HUES64 (cell line): ENCODE measurements around the gene KIAA1549.

ENCODE experiments used
- H3K27ac ChIP-seq: 2 replicates; pipeline ENCODE4 v1.7.0; 2013; ENCODE audit warnings: low read depth, low read length, inconsistent platforms
- H3K27me3 ChIP-seq: 2 replicates; pipeline ENCODE4 v1.6.1; 2013; ENCODE audit warnings: mild to moderate bottlenecking, low read length; ENCODE audit not compliant: insufficient read depth
- H3K36me3 ChIP-seq: 2 replicates; pipeline ENCODE4 v1.6.1; 2013; ENCODE audit warnings: mild to moderate bottlenecking, low read length; ENCODE audit not compliant: insufficient read depth
- H3K4me1 ChIP-seq: 2 replicates; pipeline ENCODE4 v1.6.1; 2013; ENCODE audit warnings: mild to moderate bottlenecking, low read length, moderate library complexity; ENCODE audit not compliant: insufficient read depth
- H3K4me3 ChIP-seq: 2 replicates; pipeline ENCODE4 v1.5.1; 2013; ENCODE audit warnings: mild to moderate bottlenecking, low read length, moderate library complexity
- H3K9ac ChIP-seq: 2 replicates; pipeline ENCODE4 v1.6.1; 2013; ENCODE audit warnings: mild to moderate bottlenecking, low read depth, low read length
- H3K9me3 ChIP-seq: 2 replicates; pipeline ENCODE4 v1.6.1; 2013; ENCODE audit warnings: low read depth, low read length; ENCODE audit not compliant: insufficient read depth
- WGBS: fragments of 150-250, 120-280 bp; methylation state at CpG from one replicate; pipeline ENCODE4 v1.1.7; 2013; ENCODE audit warnings: missing lambda C conversion rate; 5-methylcytosine and 5-hydroxymethylcytosine counted together

The KIAA1549 gene

DNA sequence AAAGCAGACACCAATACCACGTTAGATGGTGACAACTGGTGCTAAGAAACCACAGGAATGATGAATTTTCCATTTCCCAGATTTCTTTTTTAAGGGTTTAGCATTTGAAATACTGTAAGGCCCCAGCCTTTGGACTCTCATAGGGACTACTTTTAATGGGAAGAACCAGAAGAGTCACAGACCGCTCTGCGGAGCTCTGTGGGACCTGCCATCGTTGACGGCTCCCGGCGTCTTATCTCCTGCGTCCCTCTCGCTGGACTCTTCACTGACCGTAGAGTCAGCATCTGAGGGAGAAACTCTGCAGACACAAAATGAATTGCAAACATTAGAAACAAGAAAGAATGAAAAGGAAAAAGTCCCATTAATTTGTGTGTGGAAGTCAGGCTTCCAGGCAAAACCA is 101.8 kb downstream of the KIAA1549 start:
- no peaks in the 10 kb centered on the region for H3K4me1 ChIP-seq
- H3K36me3 ChIP-seq, result peaks cover 47% of the 10 kb centered on the region
- WGBS, result 94% methylated on average over 10 of the region's 10 CpGs
- H3K9me3 ChIP-seq, result no peaks in the 10 kb centered on the region
- no peak overlapping the region for H3K4me3 ChIP-seq
- no peaks in the 10 kb centered on the region for H3K27me3 ChIP-seq
- H3K27ac ChIP-seq, result no peak overlapping the region
- no peak overlapping the region for H3K9ac ChIP-seq

DNA sequence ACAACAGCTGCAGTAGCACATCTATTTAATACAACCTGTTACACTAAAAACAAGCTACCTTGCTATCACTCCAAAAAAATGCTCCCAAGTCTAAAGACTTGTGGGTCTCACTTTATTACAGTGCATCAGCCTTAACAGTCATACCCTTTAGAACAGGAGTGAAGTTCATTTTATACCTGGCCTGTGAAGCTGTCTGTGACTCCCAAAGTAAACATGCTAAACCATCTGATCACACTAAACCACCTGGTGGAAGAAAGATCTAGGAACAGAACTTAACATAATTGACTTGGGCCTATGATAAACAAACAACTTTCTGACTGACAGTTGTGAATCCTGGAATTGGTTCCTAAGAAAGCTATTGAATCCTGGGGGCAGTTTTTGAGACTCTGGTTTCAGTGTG is 102.3 kb downstream of the KIAA1549 start:
- H3K9ac ChIP-seq, result no peak overlapping the region
- no peak overlapping the region for H3K27ac ChIP-seq
- H3K27me3 ChIP-seq, result no peaks in the 10 kb centered on the region

DNA sequence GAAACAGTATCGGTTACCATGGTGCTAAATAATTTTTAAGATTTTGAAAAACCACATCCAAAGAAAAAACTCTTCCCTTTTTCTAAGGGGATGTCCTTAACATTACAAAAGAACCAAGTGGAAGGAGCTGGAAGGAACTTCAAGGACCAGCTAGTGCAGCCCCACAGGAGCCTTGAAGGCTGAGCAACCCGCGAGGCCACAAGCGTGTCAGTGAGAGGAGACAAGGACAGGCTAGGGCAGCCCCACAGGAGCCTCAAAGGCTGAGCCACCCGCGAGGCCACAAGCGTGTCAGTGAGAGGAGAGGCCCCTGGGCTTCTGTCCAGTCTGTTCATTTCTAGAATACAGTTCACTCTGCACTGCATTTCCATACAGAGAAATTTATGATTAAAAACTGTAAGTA is 103.1 kb downstream of the KIAA1549 start:
- Histone ChIP-seq H3K9me3 (no peaks in the 10 kb centered on the region), H3K27me3 (no peaks in the 10 kb centered on the region), H3K4me1 (peaks cover 2% of the 10 kb centered on the region; the same call in 1 of the 2 replicates), H3K9ac (no peak overlapping the region), H3K4me3 (no peak overlapping the region), H3K27ac (no peak overlapping the region), H3K36me3 (peaks cover 44% of the 10 kb centered on the region)
- WGBS, result 89% methylated on average over 7 of the region's 7 CpGs

More for the DNA sequence above, 102.3 kb downstream of the KIAA1549 start:
- Histone ChIP-seq H3K36me3 (peaks cover 47% of the 10 kb centered on the region), H3K4me1 (no peaks in the 10 kb centered on the region), H3K9me3 (no peaks in the 10 kb centered on the region), H3K4me3 (no peak overlapping the region)

DNA sequence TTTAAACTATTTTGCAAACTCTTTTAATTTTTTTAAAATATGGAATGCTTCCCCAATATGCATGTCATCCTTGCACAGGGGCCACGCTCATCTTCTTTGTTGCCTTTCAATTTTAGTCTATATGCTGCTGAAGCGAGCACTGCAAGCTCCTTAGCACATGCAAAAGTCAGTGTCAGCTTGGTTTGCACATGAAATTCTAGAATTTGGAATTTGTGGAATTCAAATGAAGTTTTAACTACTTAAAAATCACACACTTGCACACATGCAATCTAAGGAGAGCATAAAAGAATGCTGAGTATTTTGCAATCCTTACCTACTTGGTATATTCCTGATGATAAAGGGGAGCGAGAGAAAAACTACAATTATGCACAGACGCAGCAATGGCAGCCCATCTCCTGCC is 104.9 kb downstream of the KIAA1549 start:
- WGBS, result 96% methylated on average over 2 of the region's 4 CpGs
- Histone ChIP-seq H3K4me3 (no peak overlapping the region), H3K9me3 (no peaks in the 10 kb centered on the region), H3K27ac (no peak overlapping the region), H3K36me3 (peaks cover 45% of the 10 kb centered on the region), H3K4me1 (peaks cover 6% of the 10 kb centered on the region; the same call in 1 of the 2 replicates), H3K27me3 (no peaks in the 10 kb centered on the region), H3K9ac (no peak overlapping the region)

DNA sequence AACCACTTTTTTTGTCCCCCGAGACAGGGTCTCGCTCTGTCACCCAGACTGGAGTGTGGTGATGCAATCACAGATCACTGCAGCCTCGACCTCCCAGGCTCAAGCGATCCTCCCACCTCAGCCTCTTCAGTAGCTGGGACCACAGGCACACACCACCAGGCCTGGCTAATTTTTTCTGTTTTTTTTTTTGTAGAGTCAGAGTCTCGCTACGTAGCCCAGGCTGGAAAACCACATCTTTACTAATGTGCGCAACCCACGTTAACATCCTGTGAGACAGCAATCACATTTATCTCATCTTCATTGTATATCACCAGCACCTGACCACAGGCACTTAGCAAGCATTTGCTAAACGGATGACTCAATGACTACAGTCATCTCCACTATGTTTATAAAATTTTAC is 105.4 kb downstream of the KIAA1549 start:
- Histone ChIP-seq H3K9ac (no peak overlapping the region), H3K27me3 (no peaks in the 10 kb centered on the region), H3K36me3 (peaks cover 42% of the 10 kb centered on the region), H3K9me3 (no peaks in the 10 kb centered on the region), H3K27ac (no peak overlapping the region), H3K4me1 (peaks cover 6% of the 10 kb centered on the region; the same call in 1 of the 2 replicates), H3K4me3 (no peak overlapping the region)
- 90% methylated on average over 9 of the region's 9 CpGs for WGBS

DNA sequence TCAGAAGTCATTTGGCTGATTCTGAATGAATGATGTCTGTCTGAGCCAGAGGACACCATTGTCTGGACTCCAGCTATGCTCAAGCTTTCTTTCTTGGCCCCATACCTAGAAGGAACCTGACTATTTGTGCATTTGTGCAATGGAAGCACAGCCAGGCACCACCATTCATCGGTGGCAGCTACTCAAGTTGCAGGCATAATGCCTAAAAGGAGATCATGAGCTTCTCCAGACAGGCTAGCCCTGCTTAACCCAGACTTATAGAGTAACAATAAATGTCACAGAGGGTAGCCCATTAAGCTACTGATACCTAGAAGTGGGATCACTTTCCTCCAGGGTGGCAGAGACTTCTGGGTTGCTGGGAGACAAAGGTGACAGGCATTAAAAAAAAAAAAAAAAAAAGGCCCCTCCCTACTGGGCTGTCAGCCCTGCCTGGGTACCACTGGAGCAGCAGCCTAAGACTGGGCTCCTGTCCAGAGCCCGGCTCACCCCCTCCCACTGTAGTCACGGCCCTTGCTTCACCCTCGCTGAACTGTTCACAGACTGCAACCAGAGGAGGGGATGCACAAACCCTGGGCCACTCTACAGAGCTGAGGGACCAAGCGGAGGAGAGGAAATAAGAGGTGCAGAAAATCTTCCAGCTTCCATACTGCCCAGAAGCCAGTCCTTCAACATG is 107.8 kb downstream of the KIAA1549 start:
- 90% methylated on average over 5 of the region's 5 CpGs for WGBS
- peaks cover 39% of the 10 kb centered on the region for H3K36me3 ChIP-seq
- no peak overlapping the region for H3K9ac ChIP-seq
- no peak overlapping the region for H3K27ac ChIP-seq
- H3K4me3 ChIP-seq, result no peak overlapping the region
- H3K4me1 ChIP-seq, result peaks cover 6% of the 10 kb centered on the region; the same call in 1 of the 2 replicates
- no peaks in the 10 kb centered on the region for H3K9me3 ChIP-seq
- H3K27me3 ChIP-seq, result no peaks in the 10 kb centered on the region

DNA sequence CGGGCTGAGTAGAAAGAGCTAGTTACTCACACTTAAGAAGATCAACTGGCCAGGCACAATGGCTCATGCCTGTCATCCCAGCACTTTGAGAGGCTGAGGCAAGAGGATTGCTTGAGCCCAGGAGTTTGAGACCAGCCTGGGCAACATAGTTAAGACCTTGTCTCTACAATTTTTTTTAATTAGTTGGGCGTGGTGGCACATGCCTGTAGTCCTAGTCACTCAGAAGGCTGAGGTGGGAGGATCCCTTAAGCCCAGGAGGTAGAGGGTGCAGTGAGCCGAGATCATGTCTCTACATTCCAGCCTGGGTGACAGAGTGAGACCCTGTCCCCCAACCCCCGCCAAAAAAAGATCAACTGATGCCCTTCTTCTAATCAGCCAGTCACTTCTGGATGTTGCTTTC is 108.6 kb downstream of the KIAA1549 start:
- Histone ChIP-seq H3K4me3 (no peak overlapping the region), H3K36me3 (peaks cover 43% of the 10 kb centered on the region), H3K9ac (no peak overlapping the region), H3K27me3 (no peaks in the 10 kb centered on the region), H3K4me1 (peaks cover 6% of the 10 kb centered on the region; the same call in 1 of the 2 replicates), H3K27ac (no peak overlapping the region), H3K9me3 (no peaks in the 10 kb centered on the region)
- 86% methylated on average over 4 of the region's 4 CpGs for WGBS

DNA sequence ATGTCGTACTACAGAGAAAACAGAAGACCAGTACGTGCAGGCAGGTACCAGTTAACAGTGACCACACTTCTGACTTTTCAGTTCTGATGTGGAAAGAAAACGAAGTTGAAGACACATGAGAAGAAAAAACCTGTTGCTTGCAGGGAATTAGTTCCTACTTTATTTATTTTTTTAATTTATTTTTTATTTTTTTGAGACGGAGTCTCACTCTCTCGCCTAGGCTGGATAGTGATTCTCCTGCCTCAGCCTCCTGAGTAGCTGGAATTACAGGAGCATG is 109.4 kb downstream of the KIAA1549 start:
- H3K4me3 ChIP-seq, result no peak overlapping the region

DNA sequence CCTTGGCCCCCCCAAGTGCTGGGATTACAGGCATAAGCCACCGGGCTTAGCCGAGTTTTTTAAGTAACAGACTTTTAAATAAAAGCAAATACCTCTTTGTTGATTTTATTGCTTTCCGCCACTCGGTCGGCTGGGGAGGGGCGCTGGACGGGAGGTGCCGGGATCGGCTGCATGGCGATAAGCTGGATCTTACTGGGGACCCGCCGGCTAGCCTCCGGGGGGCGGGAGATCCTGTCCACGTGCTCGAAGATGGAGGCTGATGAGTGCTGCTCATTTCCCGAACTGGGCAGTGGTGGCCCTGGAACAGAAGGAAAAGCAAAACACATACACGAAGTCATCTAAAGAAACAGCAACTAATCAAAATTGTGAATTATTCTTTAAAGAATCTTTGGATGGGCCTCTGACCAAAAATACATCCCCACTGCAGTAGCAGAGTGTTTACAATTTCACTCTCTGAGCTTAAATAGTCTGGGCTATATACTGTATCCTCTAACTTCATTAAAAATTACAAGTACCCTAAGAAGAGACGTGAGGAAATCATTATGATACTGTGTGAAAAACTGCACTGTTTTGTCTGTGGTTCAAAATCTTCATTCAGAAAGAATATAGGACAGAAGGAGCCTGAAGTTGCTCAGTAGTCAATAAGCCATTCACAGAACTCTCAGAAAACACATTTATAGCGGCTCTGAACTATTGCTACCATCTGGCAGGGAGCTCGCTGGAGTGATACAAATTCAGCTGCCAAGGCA is 110.0 kb downstream of the KIAA1549 start:
- peaks cover 46% of the 10 kb centered on the region for H3K36me3 ChIP-seq
- H3K27ac ChIP-seq, result no peak overlapping the region
- no peaks in the 10 kb centered on the region for H3K9me3 ChIP-seq
- no peaks in the 10 kb centered on the region for H3K27me3 ChIP-seq
- 93% methylated on average over 21 of the region's 21 CpGs for WGBS
- H3K4me3 ChIP-seq, result no peak overlapping the region
- peaks cover 6% of the 10 kb centered on the region; the same call in 1 of the 2 replicates for H3K4me1 ChIP-seq
- H3K9ac ChIP-seq, result no peak overlapping the region

More for the DNA sequence above, 109.4 kb downstream of the KIAA1549 start:
- H3K27me3 ChIP-seq, result no peaks in the 10 kb centered on the region
- H3K9me3 ChIP-seq, result no peaks in the 10 kb centered on the region
- H3K9ac ChIP-seq, result no peak overlapping the region
- H3K27ac ChIP-seq, result no peak overlapping the region
- H3K36me3 ChIP-seq, result peaks cover 48% of the 10 kb centered on the region
- H3K4me1 ChIP-seq, result peaks cover 6% of the 10 kb centered on the region; the same call in 1 of the 2 replicates
- WGBS, result 97% methylated on average over 5 of the region's 5 CpGs

DNA sequence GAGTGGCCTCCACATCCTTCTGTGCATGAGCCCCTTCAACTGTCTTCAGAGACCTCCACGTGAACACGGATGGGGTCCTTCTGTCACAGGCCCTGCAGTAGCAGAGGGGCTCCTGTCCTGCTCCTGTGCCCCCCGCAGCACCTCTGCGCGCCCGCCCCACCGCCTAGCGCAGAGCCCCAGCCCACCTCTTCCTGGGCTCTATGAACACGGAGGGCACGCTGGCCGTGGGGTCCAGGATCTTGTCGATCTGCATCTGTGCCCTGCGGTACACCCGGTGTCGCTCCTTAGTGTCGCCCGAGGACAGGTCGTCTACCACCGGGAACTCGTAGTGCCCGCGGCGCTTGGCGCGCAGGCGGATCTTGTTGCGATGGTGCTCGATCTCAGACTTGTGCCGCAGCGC is 111.8 kb downstream of the KIAA1549 start:
- H3K36me3 ChIP-seq, result peaks cover 48% of the 10 kb centered on the region
- no peaks in the 10 kb centered on the region for H3K27me3 ChIP-seq
- no peak overlapping the region for H3K27ac ChIP-seq
- no peak overlapping the region for H3K4me3 ChIP-seq
- WGBS, result 97% methylated on average over 30 of the region's 30 CpGs
- H3K9me3 ChIP-seq, result no peaks in the 10 kb centered on the region
- H3K4me1 ChIP-seq, result peaks cover 6% of the 10 kb centered on the region; the same call in 1 of the 2 replicates
- no peak overlapping the region for H3K9ac ChIP-seq

DNA sequence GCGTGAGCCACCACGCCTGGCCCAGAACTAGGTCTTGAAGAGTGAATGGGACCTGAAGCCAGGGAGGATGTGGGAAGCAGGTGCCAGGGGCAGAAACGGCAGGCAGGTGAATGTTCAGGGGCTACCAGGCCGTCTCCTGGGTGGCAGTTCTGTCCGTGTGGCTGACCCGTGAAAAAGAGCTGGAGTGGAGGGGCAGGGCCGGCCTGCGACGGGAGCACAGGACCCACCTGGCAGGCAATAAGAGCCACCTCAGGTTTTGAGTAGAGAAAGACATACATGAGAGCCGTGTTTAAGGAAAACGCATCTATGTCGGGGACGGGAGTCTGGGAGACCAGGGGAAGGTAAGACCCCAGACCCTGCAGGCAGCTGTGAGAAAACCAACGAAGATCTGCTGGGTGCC is 112.5 kb downstream of the KIAA1549 start:
- H3K9ac ChIP-seq, result no peak overlapping the region
- 94% methylated on average over 14 of the region's 14 CpGs for WGBS
- no peak overlapping the region for H3K4me3 ChIP-seq
- H3K36me3 ChIP-seq, result peaks cover 55% of the 10 kb centered on the region
- peaks cover 6% of the 10 kb centered on the region; the same call in 1 of the 2 replicates for H3K4me1 ChIP-seq
- H3K9me3 ChIP-seq, result no peaks in the 10 kb centered on the region
- no peak overlapping the region for H3K27ac ChIP-seq
- H3K27me3 ChIP-seq, result no peaks in the 10 kb centered on the region
